K562 (cell line): ENCODE measurements around the gene PIP5KL1. TPM values are rescaled to one million over a fixed set of nuclear protein-coding genes. Genes with fewer than 3 reads are reported as not detected.
A peak's percentile ranks its signal among the peaks of the same experiment; 100 is the strongest.

ENCODE experiments used
- ATAC-seq: fragments of 200-7000 bp; cut with Tn5 transposase; 3 replicates; pipeline ENCODE4 v1.9.1; 2020; ENCODE audit warnings: moderate library complexity
- BruUV-seq: library from RNA; stranded (reverse); fragments of 400-500 nt; replicated peaks from 2 replicates; lab custom pipeline; 2021; lab: Mats Ljungman, UMichigan
- CTCF ChIA-PET: fragments of 300-600 bp; formaldehyde crosslinking; extraction: SDS; loops from one replicate; lab custom pipeline; 2021; ENCODE audit warnings: low intra/inter-chr PET ratio; lab: Yijun Ruan, JAX
- POLR2A ChIA-PET: fragments of 300-600, 350-650 bp; sonication (Branson Sonifier 250); formaldehyde crosslinking; extraction: SDS; loops from one replicate; lab custom pipeline; 2021; ENCODE audit warnings: antibody characterized with exemption, inconsistent platforms; lab: Yijun Ruan, JAX
- DNase-seq, 4 experiments: peaks; one replicate each; pipeline versions ENCODE4 v3.0.0 to v3.0.0-alpha.2; 2011 to 2018; ENCODE audit warnings: low spot score in 3 of 4, mixed read lengths in 3 of 4; ENCODE audit errors: extremely low read depth in 1 of 4
- FAIRE-seq: peaks from 2 replicates; lab custom pipeline; 2011; peaks lifted over from hg19 to GRCh38; lab: Jason Lieb, UNC
- H2AFZ ChIP-seq: 2 replicates; pipeline ENCODE4 v1.6.0; 2011; ENCODE audit warnings: low read depth, low read length, control low read depth, inconsistent platforms
- H3K27ac ChIP-seq: fragments of 200-600 bp; 3 replicates; pipeline ENCODE4 v1.8.0; 2011; ENCODE audit warnings: low read depth, mild to moderate bottlenecking, control low read depth, inconsistent platforms, low read length, moderate library complexity, mixed read lengths; ENCODE audit errors: extremely low read depth
- H3K27me3 ChIP-seq, 2 experiments: fragments of 300-600 bp in 1 of 2; 2 replicates in 1 of 2; 3 replicates in 1 of 2; pipeline versions ENCODE4 v1.6.0 to v1.8.0; 2011; ENCODE audit warnings: inconsistent platforms in 2 of 2, low read length in 2 of 2, mild to moderate bottlenecking in 1 of 2, mixed read lengths in 1 of 2, moderate library complexity in 1 of 2; ENCODE audit not compliant: control insufficient read depth in 2 of 2, insufficient read depth in 2 of 2
- H3K36me3 ChIP-seq: fragments of 300-600 bp; 3 replicates; pipeline ENCODE4 v1.8.0; 2011; ENCODE audit warnings: mild to moderate bottlenecking, low read length, inconsistent platforms; ENCODE audit not compliant: control insufficient read depth, insufficient read depth
- H3K4me1 ChIP-seq, 2 experiments: fragments of 200-600 bp in 1 of 2; replicated peaks in 1 of 2; 2 replicates in 1 of 2; 3 replicates in 1 of 2; pipeline versions ENCODE4 v1.5.1 to v1.8.0; 2011; ENCODE audit warnings: inconsistent platforms in 2 of 2, low read length in 2 of 2, mild to moderate bottlenecking in 1 of 2, mixed read lengths in 1 of 2, moderate library complexity in 1 of 2; ENCODE audit not compliant: control insufficient read depth in 2 of 2, insufficient read depth in 2 of 2
- H3K4me2 ChIP-seq: 2 replicates; pipeline ENCODE4 v1.6.1; 2011; ENCODE audit warnings: low read length, control low read depth, inconsistent platforms, mixed read lengths; ENCODE audit not compliant: insufficient read depth
- H3K4me3 ChIP-seq: fragments of 200-600 bp; sonication (generic), shearing (Covaris generic); 2 replicates; pipeline ENCODE4 v1.5.1; 2016; ENCODE audit warnings: control low read depth, inconsistent platforms
- H3K79me2 ChIP-seq: fragments of 200-600 bp; 3 replicates; pipeline ENCODE4 v1.8.0; 2011; ENCODE audit warnings: low read length, inconsistent platforms; ENCODE audit not compliant: control insufficient read depth, insufficient read depth
- H3K9ac ChIP-seq, 2 experiments: 2 replicates each; pipeline versions ENCODE4 v1.6.0 to v1.6.1; 2011; ENCODE audit warnings: low read depth in 2 of 2, low read length in 2 of 2, control low read depth in 1 of 2, inconsistent platforms in 1 of 2, mild to moderate bottlenecking in 1 of 2, mixed read lengths in 1 of 2; ENCODE audit not compliant: insufficient read depth in 1 of 2
- H3K9me1 ChIP-seq: one replicate; pipeline ENCODE4 v1.6.0; 2011; ENCODE audit warnings: inconsistent platforms, mild to moderate bottlenecking, low read length, moderate library complexity; ENCODE audit not compliant: control insufficient read depth, insufficient read depth
- H3K9me3 ChIP-seq: replicated peaks from 2 replicates; pipeline ENCODE4 v1.5.1; 2011; ENCODE audit warnings: low read depth, low read length, inconsistent platforms; ENCODE audit not compliant: control insufficient read depth, insufficient read depth
- H4K20me1 ChIP-seq: replicated peaks from 2 replicates; pipeline ENCODE4 v1.6.1; 2011; ENCODE audit warnings: low read length, inconsistent platforms, mixed read lengths; ENCODE audit not compliant: control insufficient read depth, insufficient read depth
- BCOR ChIP-seq: fragments of 450-650 bp; IDR thresholded peaks from 2 replicates; pipeline ENCODE4 v1.6.1; 2016
- FOXA1 ChIP-seq: fragments of 450-650 bp; IDR thresholded peaks from 2 replicates; pipeline ENCODE4 v1.6.1; 2016; ENCODE audit warnings: mild to moderate bottlenecking, borderline replicate concordance
- JUNB ChIP-seq: fragments of 450-650 bp; formaldehyde crosslinking; conservative IDR thresholded peaks from 2 replicates; pipeline ENCODE4 v1.4.0; 2020; ENCODE audit warnings: mild to moderate bottlenecking
- KDM1A ChIP-seq, 2 experiments: fragments of 450-650 bp; IDR thresholded peaks; 2 replicates each; pipeline ENCODE4 v1.6.1; 2016; ENCODE audit warnings: mild to moderate bottlenecking in 2 of 2
- NCOA4 ChIP-seq: fragments of 450-650 bp; IDR thresholded peaks from 2 replicates; pipeline ENCODE4 v1.6.1; 2018; ENCODE audit warnings: mild to moderate bottlenecking; ENCODE audit not compliant: partially characterized antibody
- NFIC ChIP-seq: fragments of 450-650 bp; IDR thresholded peaks from 2 replicates; pipeline ENCODE4 v1.6.1; 2017; ENCODE audit warnings: mild to moderate bottlenecking, inconsistent platforms
- SMARCA5 ChIP-seq: fragments of 450-650 bp; IDR thresholded peaks from 2 replicates; pipeline ENCODE4 v1.6.1; 2016
- SNRNP70 ChIP-seq: fragments of 200-400 bp; formaldehyde crosslinking; optimal IDR thresholded peaks from 2 replicates; pipeline ENCODE3; 2017; ENCODE audit warnings: low read depth, low read length
- ZNF174 ChIP-seq: fragments of 250-450 bp; sonication (Bioruptor Pico); IDR thresholded peaks from 2 replicates; pipeline ENCODE4 v1.4.0; 2020; ENCODE audit warnings: mild to moderate bottlenecking
- ZNF644 ChIP-seq: fragments of 200-800 bp; sonication (Bioruptor generic); IDR thresholded peaks from 2 replicates; pipeline ENCODE4 v1.6.1; 2016; ENCODE audit warnings: low read depth, missing genetic modification characterization, missing compliant biosample characterization
- ZNF780A ChIP-seq: fragments of 250-450 bp; sonication (Bioruptor Pico); IDR thresholded peaks from 2 replicates; pipeline ENCODE4 v1.5.0; 2021; ENCODE audit warnings: mild to moderate bottlenecking
- whole genome bisulfite sequencing: fragments of 100-300 bp; shearing (Covaris generic); methylation state at CpG from one replicate; pipeline ENCODE4 v1.1.6; 2016; ENCODE audit warnings: low coverage, mixed read lengths; ENCODE audit not compliant: insufficient coverage; ENCODE audit errors: missing lambda C conversion rate; 5-methylcytosine and 5-hydroxymethylcytosine counted together
- in situ Hi-C: fragments of 300-500 bp; cut with MboI; formaldehyde crosslinking; loops from 4 replicates; pipeline ENCODE4 v1.15.0; 2018; ENCODE audit warnings: inconsistent platforms, mixed read lengths
- intact Hi-C: fragments of 100-400 bp; cut with micrococcal nuclease; formaldehyde crosslinking; loops from 2 replicates; pipeline ENCODE4 v1.14.2; 2022
- polyA plus RNA-seq, 8 experiments: library from polyadenylated mRNA; depleted of rRNA in 4 of 8; stranded (reverse) in 5 of 8; unstranded in 3 of 8; fragments of >200 nt; fragmentation: Nextera tagmentation in 2 of 8; fragmentation: Illumina TruSeq in 1 of 8; extraction: Ambion mirVana in 2 of 8; extraction: Trizol in 1 of 8; gene quantifications; 2 replicates each; pipeline versions ENCODE4 v1.2.1 to v1.2.3, GENCODE V29; 2011 to 2014; ENCODE audit warnings: inconsistent platforms in 1 of 8, missing spikeins in 1 of 8
- total RNA-seq, 7 experiments: library from RNA; depleted of rRNA in 6 of 7; stranded (reverse); fragments of >200 nt in 6 of 7; fragmentation: Illumina TruSeq in 2 of 7; extraction: Trizol in 2 of 7; gene quantifications; 2 replicates each; pipeline versions ENCODE4 v1.2.1 to v1.2.3, GENCODE V29; 2011 to 2021; ENCODE audit warnings: low replicate concordance in 1 of 7

PIP5KL1 gene
- total and polyA plus RNA-seq, 9 of the 15 experiments (the other 6 are each of a cell fraction or from before 2014, with no cell fraction given): 0.18 to 4.8 (median 1.2) TPM

- Histone ChIP-seq H3K9me3 (no peaks in the 10 kb centered on the region), H3K27me3 (no peaks in the 10 kb centered on the region), H3K4me3 (no peak overlapping the region), H3K27ac (no peak overlapping the region), H3K9me1 (no peaks in the 10 kb centered on the region), H3K4me1 (peaks cover 28 to 48% of the 10 kb centered on the region in 2 experiments), H3K36me3 (no peaks in the 10 kb centered on the region), H4K20me1 (peaks cover 15% of the 10 kb centered on the region; the same call in 1 of the 2 replicates), H3K79me2 (peaks cover 66% of the 10 kb centered on the region), H3K4me2 (no peak overlapping the region), H3K9ac (no peak overlapping the region), H2AFZ (no peak overlapping the region)
- intact Hi-C loops: no loop called here
- FAIRE-seq (peak; percentile 35), ATAC-seq (no peak), DNase-seq (no peak)
- in situ Hi-C loops: no loop called here
- ChIA-PET CTCF (no interaction called here), POLR2A (no interaction called here)
- no TSS peak for BruUV-seq
- TF ChIP-seq SNRNP70 (no peak), NFIC (no peak), ZNF644 (tag) (no peak)
- WGBS: 62% methylated on average over 4 of the region's 4 CpGs
Observed at GRCh38 chr9:127959398-127959797, 28.8 kb upstream of the PIP5KL1 start.

- Histone ChIP-seq H2AFZ (no peak overlapping the region), H4K20me1 (peaks cover 15% of the 10 kb centered on the region; the same call in 1 of the 2 replicates), H3K4me2 (no peak overlapping the region), H3K27me3 (no peaks in the 10 kb centered on the region), H3K4me1 (peaks cover 30 to 48% of the 10 kb centered on the region in 2 experiments), H3K36me3 (no peaks in the 10 kb centered on the region), H3K4me3 (no peak overlapping the region), H3K27ac (no peak overlapping the region), H3K79me2 (peaks cover 68% of the 10 kb centered on the region), H3K9me3 (no peaks in the 10 kb centered on the region), H3K9me1 (no peaks in the 10 kb centered on the region), H3K9ac (no peak overlapping the region)
- ChIA-PET CTCF (no interaction called here), POLR2A (no interaction called here)
- WGBS: 92% methylated on average over 1 of the region's 1 CpG
- no peak for DNase-seq
- no TSS peak for BruUV-seq
- no peak for TF ChIP-seq ZNF174 (CRISPR knock-in tag)
- TF ChIP-seq JUNB: no peak
- no peak for TF ChIP-seq FOXA1
- TF ChIP-seq NCOA4: no peak
- 0 out of 4 replicates have a peak, but pooled peaks of 1 of the 2 experiments have one; percentile 13 for TF ChIP-seq KDM1A (IDR thresholded peaks at IDR 0.05)
- TF ChIP-seq SMARCA5: 0 out of 2 replicates have a peak, but pooled peaks have one; percentile 33
- no peak for TF ChIP-seq ZNF780A (CRISPR knock-in tag)
- TF ChIP-seq BCOR: peak; percentile 63; the same call in 1 of the 2 replicates
- no peak for ATAC-seq
- peak; percentile 29 for FAIRE-seq
- in situ Hi-C loops: no loop called here
- intact Hi-C loops: no loop called here
Observed at GRCh38 chr9:127958728-127959127, 28.2 kb upstream of the PIP5KL1 start.
